RPMI8226 (cell line): Measurements from ENCODE around the gene SOD1.
A peak's percentile ranks its signal among the peaks of the same experiment; 100 is the strongest.
"Not testable (repeated sequence)": the region's sequence is repeated elsewhere in the genome, so short reads cannot be mapped to it uniquely, and the experiment has no call there.

Experiments
- DNase-seq: peaks from one replicate; pipeline ENCODE4 v3.0.0-alpha.2; 2015

SOD1 gene

DNA sequence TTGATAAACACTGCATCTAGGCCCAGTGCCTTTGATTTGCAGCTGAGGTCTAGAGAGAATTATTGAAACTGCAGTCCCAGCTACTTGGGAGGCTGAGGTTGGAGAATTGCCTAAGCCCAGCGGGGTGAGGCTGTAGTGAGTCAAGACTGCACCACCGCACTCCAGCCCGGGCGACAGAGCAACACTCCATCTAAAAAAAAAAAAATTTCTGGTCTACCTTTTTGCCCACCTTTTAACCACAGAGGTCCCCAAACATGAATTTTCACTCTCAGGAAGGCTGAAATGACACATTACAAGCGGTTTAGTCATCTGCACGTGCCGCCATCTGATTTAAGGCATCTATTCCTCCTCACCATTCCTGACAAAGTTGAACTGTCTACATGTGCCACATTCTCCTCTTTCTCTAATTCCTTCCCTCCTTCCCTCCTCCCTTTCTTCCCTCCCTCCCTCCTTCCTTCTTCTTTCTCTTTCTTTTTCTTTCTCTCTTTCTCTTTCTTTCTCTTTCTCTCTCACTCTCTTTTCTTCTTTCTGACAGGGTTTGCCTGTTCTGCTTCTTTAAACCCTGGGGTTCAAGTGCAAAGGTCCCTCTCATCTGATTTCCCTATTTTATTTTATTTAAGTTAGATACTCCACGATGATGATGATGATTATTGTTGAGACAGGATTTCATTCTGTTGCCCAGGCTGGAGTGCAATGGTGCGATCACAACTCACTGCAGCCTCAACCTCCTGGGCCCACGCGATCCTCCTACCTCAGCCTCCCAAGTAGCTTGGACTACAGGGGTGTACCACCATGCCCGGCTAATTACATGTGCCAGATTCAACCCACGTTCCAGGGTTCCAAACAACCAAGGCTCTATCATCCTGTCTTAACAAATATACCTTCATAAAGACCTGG lies 3.0 kb upstream of the SOD1 start:
- DNase-seq, result no peak

DNA sequence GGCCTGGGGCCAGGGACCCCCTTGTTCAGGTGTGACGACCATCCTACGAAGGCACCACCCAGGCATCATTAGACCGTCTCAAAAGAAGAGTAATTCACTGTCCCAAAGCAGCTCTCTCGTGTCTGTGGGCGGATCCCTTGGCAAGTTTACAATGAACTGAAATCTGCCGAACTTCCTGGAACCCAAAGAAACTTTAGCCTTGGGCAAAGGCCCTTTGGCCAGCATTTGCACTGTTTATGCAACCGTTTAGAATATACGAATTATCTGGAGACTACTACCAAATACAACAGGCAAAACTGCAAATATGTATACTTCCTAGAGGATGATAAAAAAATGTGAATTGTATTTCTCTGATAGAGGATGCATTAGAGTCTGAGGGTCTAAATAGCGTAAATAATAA lies 1.4 kb upstream of the SOD1 start:
- DNase-seq, result no peak

- no peak for DNase-seq
These were observed 282 bp upstream of the SOD1 start for GRCh38 chr21:31659286-31659535.

DNA sequence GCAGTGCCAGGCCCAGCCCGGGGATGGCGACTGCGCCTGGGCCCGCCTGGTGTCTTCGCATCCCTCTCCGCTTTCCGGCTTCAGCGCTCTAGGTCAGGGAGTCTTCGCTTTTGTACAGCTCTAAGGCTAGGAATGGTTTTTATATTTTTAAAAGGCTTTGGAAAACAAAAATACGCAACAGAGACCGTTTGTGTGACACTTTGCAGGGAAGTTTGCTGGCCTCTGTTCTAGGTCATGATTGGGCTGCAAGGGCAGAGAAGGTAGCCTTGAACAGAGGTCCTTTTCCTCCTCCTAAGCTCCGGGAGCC lies 719 bp downstream of the SOD1 start:
- peak; percentile 69 for DNase-seq

DNA sequence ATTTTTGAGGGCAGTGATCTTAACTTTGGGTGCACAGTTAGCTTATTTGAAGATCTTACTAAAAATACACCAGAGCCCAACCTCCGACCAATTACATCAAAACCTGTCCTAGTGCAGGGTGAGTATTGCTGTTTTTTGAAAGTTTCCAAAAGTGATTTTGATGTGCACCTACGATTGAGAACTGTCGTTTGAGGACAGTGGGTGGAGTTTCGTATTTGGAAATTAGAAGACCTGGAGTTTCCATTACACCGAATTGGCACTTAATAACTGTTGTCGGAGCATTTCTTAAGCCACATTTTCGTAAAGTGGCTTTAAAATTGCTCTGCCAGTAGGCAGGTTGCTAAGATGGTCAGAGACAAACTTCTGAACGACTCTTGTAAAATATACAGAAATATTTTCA lies 1.1 kb downstream of the SOD1 start:
- peak; percentile 10 for DNase-seq

DNA sequence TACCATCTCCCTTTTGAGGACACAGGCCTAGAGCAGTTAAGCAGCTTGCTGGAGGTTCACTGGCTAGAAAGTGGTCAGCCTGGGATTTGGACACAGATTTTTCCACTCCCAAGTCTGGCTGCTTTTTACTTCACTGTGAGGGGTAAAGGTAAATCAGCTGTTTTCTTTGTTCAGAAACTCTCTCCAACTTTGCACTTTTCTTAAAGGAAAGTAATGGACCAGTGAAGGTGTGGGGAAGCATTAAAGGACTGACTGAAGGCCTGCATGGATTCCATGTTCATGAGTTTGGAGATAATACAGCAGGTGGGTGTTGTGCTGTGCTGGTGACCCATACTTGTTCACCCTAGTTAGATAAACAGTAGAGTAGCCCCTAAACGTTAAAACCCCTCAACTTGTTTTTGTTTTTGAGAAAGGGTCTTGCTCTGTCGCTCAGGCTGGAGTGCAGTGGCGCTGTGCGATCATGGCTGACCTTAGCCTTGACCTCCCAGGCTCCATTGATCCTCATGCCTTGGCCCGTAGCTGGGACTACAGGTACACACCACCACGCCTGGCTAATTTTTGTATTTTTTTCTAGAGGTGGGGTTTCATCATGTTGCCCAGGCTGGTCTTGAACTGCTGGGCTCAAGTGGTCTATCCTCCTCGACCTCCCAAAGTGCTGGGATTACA lies 4.2 kb downstream of the SOD1 start:
- DNase-seq, result no peak

DNA sequence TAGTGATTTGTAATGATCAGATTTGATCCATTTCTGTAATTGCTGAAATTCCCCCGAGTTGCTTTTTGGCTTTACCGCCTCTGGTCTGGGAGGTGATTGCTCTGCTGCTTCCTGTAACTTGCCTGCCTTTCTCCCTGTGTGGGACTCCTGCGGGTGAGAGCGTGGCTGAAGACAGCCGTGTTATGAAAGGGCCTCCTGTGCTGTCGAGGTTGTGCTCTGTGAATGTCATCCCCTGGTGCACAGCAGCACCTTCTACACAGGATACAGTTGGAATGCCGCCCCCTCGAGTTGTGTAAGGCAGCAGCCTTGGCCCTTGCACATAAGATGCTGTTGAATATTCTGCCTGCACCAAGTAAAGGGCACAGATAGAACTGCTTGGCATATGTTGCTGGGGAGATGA lies 5.9 kb downstream of the SOD1 start:
- no peak for DNase-seq

- DNase-seq, result not testable (repeated sequence)
These were observed 6.4 kb downstream of the SOD1 start for GRCh38 chr21:31665869-31666268.

DNA sequence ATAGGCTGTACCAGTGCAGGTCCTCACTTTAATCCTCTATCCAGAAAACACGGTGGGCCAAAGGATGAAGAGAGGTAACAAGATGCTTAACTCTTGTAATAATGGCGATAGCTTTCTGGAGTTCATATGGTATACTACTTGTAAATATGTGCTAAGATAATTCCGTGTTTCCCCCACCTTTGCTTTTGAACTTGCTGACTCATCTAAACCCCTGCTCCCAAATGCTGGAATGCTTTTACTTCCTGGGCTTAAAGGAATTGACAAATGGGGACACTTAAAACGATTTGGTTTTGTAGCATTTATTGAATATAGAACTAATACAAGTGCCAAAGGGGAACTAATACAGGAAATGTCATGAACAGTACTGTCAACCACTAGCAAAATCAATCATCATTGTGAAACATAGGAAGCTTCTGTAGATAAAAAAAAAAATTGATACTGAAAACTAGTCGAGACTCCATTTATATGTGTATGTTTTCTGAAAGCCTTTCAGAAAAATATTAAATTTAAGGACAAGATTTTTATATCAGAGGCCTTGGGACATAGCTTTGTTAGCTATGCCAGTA lies 7.0 kb downstream of the SOD1 start:
- no peak for DNase-seq

DNA sequence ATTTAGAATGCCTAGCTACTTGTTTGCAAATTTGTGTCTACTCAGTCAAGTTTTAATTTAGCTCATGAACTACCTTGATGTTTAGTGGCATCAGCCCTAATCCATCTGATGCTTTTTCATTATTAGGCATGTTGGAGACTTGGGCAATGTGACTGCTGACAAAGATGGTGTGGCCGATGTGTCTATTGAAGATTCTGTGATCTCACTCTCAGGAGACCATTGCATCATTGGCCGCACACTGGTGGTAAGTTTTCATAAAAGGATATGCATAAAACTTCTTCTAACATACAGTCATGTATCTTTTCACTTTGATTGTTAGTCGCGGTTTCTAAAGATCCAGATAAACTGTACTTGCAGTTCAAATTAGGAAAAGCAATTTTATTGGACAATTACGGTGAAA lies 7.6 kb downstream of the SOD1 start:
- no peak for DNase-seq

- DNase-seq, result no peak
These were observed 8.1 kb downstream of the SOD1 start for GRCh38 chr21:31667639-31668038.

GRCh38 chr21:31668651-31669491 lies 9.4 kb downstream of the SOD1 start:
- DNase-seq, result no peak

DNA sequence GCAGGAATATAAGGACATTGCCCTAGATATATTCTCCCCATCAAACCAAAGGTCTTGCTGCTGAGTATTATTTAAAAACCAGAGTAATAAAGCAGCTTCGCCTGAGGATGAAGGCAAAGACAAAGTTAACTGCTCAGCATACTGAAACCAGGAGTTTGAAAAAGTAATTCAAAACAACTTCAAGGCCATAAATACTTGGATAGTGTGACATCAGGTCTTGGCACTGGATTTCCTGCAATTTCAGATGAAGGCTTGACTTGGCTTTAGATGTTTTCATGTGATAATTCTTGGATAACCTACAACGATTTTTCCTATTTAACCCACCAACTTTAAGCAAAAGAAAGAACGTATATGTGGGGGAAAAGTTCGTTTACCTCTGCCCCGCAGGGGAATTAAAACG lies 10.6 kb downstream of the SOD1 start:
- no peak for DNase-seq

GRCh38 chr21:31671146-31671716 lies 11.7 kb downstream of the SOD1 start:
- no peak for DNase-seq

- DNase-seq, result no peak
These were observed 12.4 kb downstream of the SOD1 start for GRCh38 chr21:31671931-31672330.

GRCh38 chr21:31673321-31673912 lies 13.9 kb downstream of the SOD1 start:
- DNase-seq, result no peak

DNA sequence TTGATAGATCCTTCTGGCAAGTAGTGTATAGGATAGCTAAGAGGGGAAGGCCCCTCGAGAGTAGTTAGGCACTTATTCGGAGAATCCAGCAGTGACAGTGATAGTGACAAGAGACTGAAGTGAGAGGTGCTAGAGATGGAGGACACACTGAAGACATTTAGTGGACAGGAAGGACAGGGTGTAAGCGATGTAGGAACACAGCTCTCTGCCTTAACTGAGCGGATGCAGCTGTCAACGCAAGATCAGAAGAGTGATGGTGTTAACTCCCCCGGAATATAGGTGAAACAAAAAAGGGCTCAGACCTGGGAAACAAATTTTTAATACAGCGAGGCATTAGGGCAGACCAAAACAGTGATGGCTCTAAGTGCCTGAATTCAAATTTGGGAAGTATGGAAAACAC lies 15.8 kb downstream of the SOD1 start:
- DNase-seq, result no peak

GRCh38 chr21:31675960-31676359 lies 16.5 kb downstream of the SOD1 start:
- peak; percentile 35 for DNase-seq

DNA sequence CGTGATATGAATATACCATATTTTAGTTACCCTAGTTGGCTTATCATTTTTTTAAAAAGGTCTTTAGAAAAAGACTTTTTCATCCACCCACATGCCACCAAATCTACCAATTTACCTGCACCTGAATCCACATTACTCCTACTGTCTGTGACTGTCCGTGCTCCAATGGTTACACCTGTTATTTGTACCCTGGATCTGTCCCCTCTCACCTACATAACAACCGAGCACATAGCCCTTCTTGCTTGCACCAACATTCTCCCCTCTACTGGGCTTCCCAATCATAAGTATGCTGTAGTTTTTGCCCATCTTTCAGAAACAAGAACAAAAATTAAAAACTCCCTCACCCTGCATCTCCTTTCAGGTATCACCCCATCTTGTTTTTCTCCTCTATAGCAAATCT lies 17.6 kb downstream of the SOD1 start:
- no peak for DNase-seq

DNA sequence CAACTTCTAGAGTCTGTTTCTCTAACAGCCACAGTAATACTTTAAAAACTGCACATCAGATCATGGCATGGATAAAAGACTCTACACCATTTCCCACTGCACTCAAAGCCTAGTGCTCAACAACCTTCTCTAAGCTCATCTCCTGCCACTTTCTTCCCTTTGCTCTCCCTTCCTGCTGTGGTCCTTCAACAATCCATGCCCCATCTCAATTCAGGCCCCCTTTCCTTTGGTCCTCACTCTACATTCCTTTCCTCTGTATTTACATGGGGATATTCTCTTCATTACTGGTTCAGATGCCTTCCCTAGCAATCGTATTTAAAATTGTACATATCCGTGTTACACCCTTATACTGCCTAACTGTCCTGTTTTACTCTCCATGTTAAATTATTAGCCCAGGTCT lies 19.0 kb downstream of the SOD1 start:
- no peak for DNase-seq

DNA sequence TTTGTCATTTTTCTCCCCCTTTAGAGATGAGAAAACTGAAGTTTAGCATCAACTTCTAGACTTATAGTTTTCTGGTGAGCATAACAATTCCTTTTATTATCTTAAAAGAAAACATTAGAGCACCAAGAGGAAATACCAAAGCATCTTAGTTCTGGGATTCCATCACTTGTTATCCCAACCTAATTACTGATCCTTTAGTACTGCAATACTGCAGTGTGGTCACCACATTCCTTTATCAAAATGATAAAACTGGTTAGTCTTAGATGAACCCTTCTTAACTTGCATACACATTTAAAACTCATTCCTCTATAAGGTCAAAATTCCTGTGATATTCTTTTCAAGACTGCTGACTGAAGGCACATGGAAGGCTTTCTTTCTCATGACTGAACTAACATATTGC lies 23.1 kb downstream of the SOD1 start:
- no peak for DNase-seq

GRCh38 chr21:31683029-31683428 lies 23.5 kb downstream of the SOD1 start:
- no peak for DNase-seq

DNA sequence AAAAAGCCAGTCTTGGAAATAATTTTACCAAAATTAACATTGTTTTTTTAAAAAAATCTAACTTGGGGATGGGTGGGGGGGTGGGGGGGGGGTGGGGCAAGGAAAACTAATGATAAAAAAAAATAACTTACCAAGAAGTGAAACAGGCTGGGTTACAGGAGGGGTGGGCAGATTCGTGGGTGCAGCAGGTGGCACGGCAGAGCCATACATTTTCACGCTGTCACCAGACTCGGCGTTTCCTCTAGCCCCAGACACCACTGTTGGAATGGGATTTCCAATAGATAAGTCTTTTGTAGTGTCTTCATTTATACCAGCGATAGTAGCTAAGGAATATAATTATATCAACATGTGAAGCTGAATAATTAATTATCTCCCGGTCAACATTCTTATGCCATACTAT lies 25.4 kb downstream of the SOD1 start:
- DNase-seq, result no peak
